K562 (cell line): ENCODE data around the gene ICAM1. TPM values are rescaled to one million over a fixed set of nuclear protein-coding genes. Genes with fewer than 3 reads are reported as not detected.

Source experiments
- BRCA1 ChIP-seq, 2 experiments: fragments of 450-650 bp in 1 of 2; sonication (generic) in 1 of 2; formaldehyde crosslinking in 1 of 2; IDR thresholded peaks; 2 replicates each; pipeline versions ENCODE4 v1.5.0 to v1.6.1; 2017 to 2020; ENCODE audit warnings: mild to moderate bottlenecking in 1 of 2, missing genetic modification reagents in 1 of 2
- CHD4 ChIP-seq: fragments of 200-600 bp; sonication (generic); IDR thresholded peaks from 3 replicates; pipeline ENCODE4 v1.6.1; 2012; ENCODE audit warnings: low read depth, mild to moderate bottlenecking, mixed read lengths, low read length, inconsistent platforms; ENCODE audit not compliant: insufficient read depth, insufficient replicate concordance, poor library complexity, severe bottlenecking
- EGR1 ChIP-seq: fragments of 450-650 bp; conservative IDR thresholded peaks from 2 replicates; pipeline ENCODE4 v1.6.1; 2017; ENCODE audit warnings: mild to moderate bottlenecking
- ETS1 ChIP-seq: conservative IDR thresholded peaks from 2 replicates; pipeline ENCODE4 v1.6.1; 2011; ENCODE audit warnings: low read depth, mild to moderate bottlenecking, low read length; ENCODE audit not compliant: control insufficient read depth
- FOXK2 ChIP-seq, 2 experiments: fragments of 450-650 bp; IDR thresholded peaks in 1 of 2; conservative IDR thresholded peaks in 1 of 2; 2 replicates each; pipeline ENCODE4 v1.6.1; 2016; ENCODE audit warnings: low read depth in 2 of 2, mild to moderate bottlenecking in 1 of 2
- FOXP1 ChIP-seq: sonication (generic); formaldehyde crosslinking; IDR thresholded peaks from 2 replicates; pipeline ENCODE4 v1.8.0; 2022; ENCODE audit warnings: mild to moderate bottlenecking, missing genetic modification reagents
- HNRNPLL ChIP-seq: fragments of 200-400 bp; formaldehyde crosslinking; IDR thresholded peaks from 2 replicates; pipeline ENCODE4 v1.6.1; 2017; ENCODE audit warnings: low read length, low read depth, mild to moderate bottlenecking; ENCODE audit not compliant: poor library complexity, severe bottlenecking
- IFI16 ChIP-seq: fragments of 250-450 bp; sonication (Bioruptor Pico); IDR thresholded peaks from 2 replicates; pipeline ENCODE4 v2.1.2; 2022; ENCODE audit warnings: mild to moderate bottlenecking, inconsistent platforms
- MCM7 ChIP-seq, 2 experiments: fragments of 450-650 bp; IDR thresholded peaks; 2 replicates each; pipeline ENCODE4 v1.6.1; 2016 to 2018
- RAD21 ChIP-seq, 2 experiments: fragments of 250-450 bp in 1 of 2; fragments of 450-650 bp in 1 of 2; sonication (Bioruptor Pico) in 1 of 2; formaldehyde crosslinking in 1 of 2; IDR thresholded peaks in 1 of 2; conservative IDR thresholded peaks in 1 of 2; 2 replicates each; pipeline versions ENCODE4 v1.4.0 to v1.8.0; 2020 to 2022; ENCODE audit warnings: mild to moderate bottlenecking in 2 of 2, moderate library complexity in 1 of 2
- RBM22 ChIP-seq: fragments of 200-400 bp; formaldehyde crosslinking; IDR thresholded peaks from 2 replicates; pipeline ENCODE4 v1.6.1; 2018; ENCODE audit warnings: low read length, low read depth; ENCODE audit not compliant: poor library complexity, severe bottlenecking
- RBM25 ChIP-seq: fragments of 200-400 bp; formaldehyde crosslinking; IDR thresholded peaks from 2 replicates; pipeline ENCODE4 v1.6.1; 2018; ENCODE audit warnings: low read length, low read depth, moderate library complexity; ENCODE audit not compliant: severe bottlenecking
- SNAPC5 ChIP-seq: fragments of 250-450 bp; sonication (Bioruptor Pico); IDR thresholded peaks from 2 replicates; pipeline ENCODE4 v1.8.0; 2021; ENCODE audit warnings: moderate library complexity, mild to moderate bottlenecking, inconsistent platforms
- THAP12 ChIP-seq: fragments of 250-450 bp; sonication (Bioruptor Pico); IDR thresholded peaks from 2 replicates; pipeline ENCODE4 v1.9.0; 2021; ENCODE audit warnings: mild to moderate bottlenecking, inconsistent platforms
- U2AF1 ChIP-seq: fragments of 200-400 bp; formaldehyde crosslinking; optimal IDR thresholded peaks from 2 replicates; pipeline ENCODE3; 2017; ENCODE audit warnings: mild to moderate bottlenecking, low read depth, low read length, moderate library complexity
- YBX1 ChIP-seq: fragments of 450-650 bp; IDR thresholded peaks from 2 replicates; pipeline ENCODE4 v1.7.1; 2016; ENCODE audit warnings: mild to moderate bottlenecking
- ZBTB34 ChIP-seq: fragments of 250-450 bp; sonication (Bioruptor Pico); IDR thresholded peaks from 2 replicates; pipeline ENCODE4 v1.8.0; 2021; ENCODE audit warnings: mild to moderate bottlenecking, moderate library complexity
- ZC3H11A ChIP-seq: IDR thresholded peaks from 2 replicates; pipeline ENCODE4 v1.6.1; 2012; ENCODE audit warnings: low read depth, low read length, improper control_type of control experiment
- ZNF217 ChIP-seq: sonication (generic); formaldehyde crosslinking; IDR thresholded peaks from 2 replicates; pipeline ENCODE4 v1.8.0; 2022; ENCODE audit warnings: mild to moderate bottlenecking, missing genetic modification reagents
- ZNF263 ChIP-seq: sonication (generic); formaldehyde crosslinking; IDR thresholded peaks from 2 replicates; pipeline ENCODE4 v1.8.0; 2022; ENCODE audit warnings: mild to moderate bottlenecking, missing genetic modification reagents, borderline replicate concordance
- ZNF282 ChIP-seq: sonication (generic); formaldehyde crosslinking; IDR thresholded peaks from 2 replicates; pipeline ENCODE4 v1.8.1; 2023; ENCODE audit warnings: missing genetic modification reagents
- polyA plus RNA-seq, 8 experiments: library from polyadenylated mRNA; depleted of rRNA in 4 of 8; stranded (reverse) in 5 of 8; unstranded in 3 of 8; fragments of >200 nt; fragmentation: Nextera tagmentation in 2 of 8; fragmentation: Illumina TruSeq in 1 of 8; extraction: Ambion mirVana in 2 of 8; extraction: Trizol in 1 of 8; gene quantifications; 2 replicates each; pipeline versions ENCODE4 v1.2.1 to v1.2.3, GENCODE V29; 2011 to 2014; ENCODE audit warnings: inconsistent platforms in 1 of 8, missing spikeins in 1 of 8
- total RNA-seq, 7 experiments: library from RNA; depleted of rRNA in 6 of 7; stranded (reverse); fragments of >200 nt in 6 of 7; fragmentation: Illumina TruSeq in 2 of 7; extraction: Trizol in 2 of 7; gene quantifications; 2 replicates each; pipeline versions ENCODE4 v1.2.1 to v1.2.3, GENCODE V29; 2011 to 2021; ENCODE audit warnings: low replicate concordance in 1 of 7

Gene ICAM1
- total and polyA plus RNA-seq, 9 of the 15 experiments (the other 6 are each of a cell fraction or from before 2014, with no cell fraction given), result 2.3 to 24.4 (median 13.4) TPM

GRCh38 chr19:10230861-10231611, 39.9 kb upstream of the ICAM1 start, which contains the start of gene S1PR2 (continued):
- TF ChIP-seq IFI16 (CRISPR knock-in tag) (no peak), FOXK2 (conservative IDR thresholded peaks at IDR 0.05 in 1 of 2, IDR thresholded peaks at IDR 0.05 in 1 of 2; ENCODE audit: low read depth in 2 of 2) (no peak), YBX1 (no peak), ETS1 (no peak), RAD21 (CRISPR knock-in tag; conservative IDR thresholded peaks at IDR 0.05 in 1 of 2, IDR thresholded peaks at IDR 0.05 in 1 of 2) (no peak), HNRNPLL (no peak), ZNF217 (CRISPR knock-in tag) (no peak), SNAPC5 (no peak), ZC3H11A (no peak), ZNF263 (CRISPR knock-in tag) (peak; percentile 73), BRCA1 (IDR thresholded peaks at IDR 0.05) (no peak), BRCA1 (CRISPR knock-in tag; IDR thresholded peaks at IDR 0.05) (no peak), CHD4 (no peak), U2AF1 (no peak), FOXP1 (CRISPR knock-in tag) (0 out of 2 replicates have a peak, but pooled peaks have one; percentile 70), ZNF282 (CRISPR knock-in tag) (no peak), RBM25 (no peak), RBM22 (no peak), ZBTB34 (CRISPR knock-in tag) (no peak), MCM7 (IDR thresholded peaks at IDR 0.05) (no peak), THAP12 (CRISPR knock-in tag) (peak; percentile 51; the same call in 1 of the 2 replicates), EGR1 (peak; percentile 15)
